ENCODE measurements around the gene SIRPB1. TPM values are rescaled to one million over a fixed set of nuclear protein-coding genes. Genes with fewer than 3 reads are reported as not detected.

The SIRPB1 gene
- total RNA-seq, 4 donors from 2014 or later: 4.2 to 48.3 (median 6.2) TPM; not detected in 1

GRCh38 chr20:1618479-1618878 lies 1.3 kb downstream of the SIRPB1 start:
- TF ChIP-seq CTCF (IDR thresholded peaks at IDR 0.05; ENCODE audit: low read depth): no peak

- TF ChIP-seq CTCF (IDR thresholded peaks at IDR 0.05; ENCODE audit: low read depth): no peak
Observed at GRCh38 chr20:1616858-1617434, 2.9 kb downstream of the SIRPB1 start.

GRCh38 chr20:1600736-1601135 lies 19.1 kb downstream of the SIRPB1 start:
- TF ChIP-seq CTCF (IDR thresholded peaks at IDR 0.05; ENCODE audit: low read depth): no peak

DNA sequence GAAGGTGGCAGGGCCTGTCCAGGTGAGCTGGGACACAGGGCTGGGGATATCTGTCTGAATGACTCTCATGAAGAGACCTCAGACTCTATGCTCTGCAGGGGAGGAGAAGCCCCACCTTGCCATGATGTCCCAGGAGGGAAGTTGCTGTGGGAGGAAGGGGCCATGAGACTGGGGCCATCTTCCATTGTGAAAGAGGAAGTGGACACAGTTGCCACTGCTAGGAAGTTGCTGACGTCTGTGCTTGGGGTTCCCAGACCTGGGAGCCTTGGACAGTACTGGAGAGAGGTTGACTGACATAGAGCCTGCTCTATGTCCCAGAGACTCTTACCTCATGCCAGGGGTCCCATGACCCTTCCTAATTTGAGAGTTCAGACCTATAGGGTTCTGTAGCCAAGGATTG lies 24.5 kb downstream of the SIRPB1 start:
- no peak for TF ChIP-seq CTCF (IDR thresholded peaks at IDR 0.05; ENCODE audit: low read depth)

GRCh38 chr20:1588533-1589460 lies 31.0 kb downstream of the SIRPB1 start:
- no peak for TF ChIP-seq CTCF (IDR thresholded peaks at IDR 0.05; ENCODE audit: low read depth)

DNA sequence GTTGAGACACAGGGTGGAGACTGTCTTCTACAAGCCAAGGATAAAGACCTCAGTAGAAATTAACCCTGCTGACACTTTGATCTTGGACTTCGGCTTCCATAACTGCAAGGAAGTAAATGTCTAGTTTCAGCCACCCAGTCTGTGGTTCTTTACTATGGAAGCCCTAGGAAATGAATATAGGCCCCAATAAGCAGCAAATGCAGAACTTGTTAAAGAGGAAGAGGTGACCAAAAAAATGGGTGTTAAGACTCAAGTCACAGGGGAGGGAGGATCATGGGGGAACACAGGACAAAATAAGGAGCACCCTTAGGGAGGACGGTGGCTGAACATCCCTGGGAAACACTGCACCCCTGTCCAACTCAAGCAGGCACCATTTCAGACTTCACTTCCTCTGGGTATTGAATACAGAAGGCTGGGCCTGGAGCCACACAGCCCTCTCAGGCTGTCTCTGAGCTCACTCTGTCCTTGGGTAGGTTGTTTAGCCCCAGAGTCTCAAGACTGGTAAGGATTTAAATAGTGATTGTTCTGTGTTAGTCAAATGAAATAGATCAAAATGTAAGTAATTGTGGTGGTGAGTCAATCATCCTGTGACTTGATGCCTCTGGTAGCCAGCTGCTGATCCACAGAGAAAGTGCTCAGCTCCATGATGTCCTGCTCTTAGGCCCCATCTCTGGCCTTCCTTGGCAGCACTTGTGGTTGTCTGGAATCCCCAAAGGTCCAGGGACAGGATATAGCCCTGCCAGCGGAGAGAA lies 31.9 kb downstream of the SIRPB1 start:
- TF ChIP-seq CTCF (IDR thresholded peaks at IDR 0.05; ENCODE audit: low read depth): no peak

DNA sequence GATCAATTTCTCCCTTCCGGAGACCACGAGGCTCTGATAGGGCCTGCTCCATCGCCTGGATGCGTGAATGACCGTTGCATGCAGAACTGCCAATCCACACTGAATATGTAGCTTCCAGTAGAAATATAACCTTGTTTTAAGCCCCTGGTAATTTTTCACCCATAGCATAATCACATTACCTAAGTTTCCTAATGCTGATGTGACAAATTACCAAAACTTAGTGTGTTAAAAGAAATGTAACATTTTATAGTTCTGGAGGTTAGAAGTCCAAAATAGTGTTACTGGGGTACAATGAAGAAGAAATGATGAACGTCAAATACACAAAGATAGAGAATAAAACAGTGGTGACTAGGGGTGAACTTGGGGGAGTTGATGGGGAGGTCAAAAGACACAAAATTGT lies 40.3 kb downstream of the SIRPB1 start:
- no peak for TF ChIP-seq CTCF (IDR thresholded peaks at IDR 0.05; ENCODE audit: low read depth)
